OCI-LY3 (cell line): ENCODE measurements around the gene MTUS2.

ENCODE experiments used
- H2AFZ ChIP-seq: fragments of 200-600, 300-600 bp; shearing (Covaris generic); 2 replicates; pipeline ENCODE4 v1.6.0; 2014; ENCODE audit warnings: antibody characterized with exemption, low read depth, low read length
- H3K27ac ChIP-seq: fragments of 200-600, 300-600 bp; sonication (generic); 2 replicates; pipeline ENCODE4 v1.5.1; 2014; ENCODE audit warnings: mild to moderate bottlenecking, low read length, moderate library complexity, mixed read lengths
- H3K27me3 ChIP-seq: fragments of 200-600, 300-600 bp; sonication (generic); 2 replicates; pipeline ENCODE4 v1.6.1; 2014; ENCODE audit warnings: low read depth, low read length, mixed read lengths
- H3K36me3 ChIP-seq: fragments of 200-600, 300-600 bp; sonication (generic); replicated peaks from 2 replicates; pipeline ENCODE3; 2014; ENCODE audit warnings: low read depth, low read length, mixed read lengths
- H3K4me1 ChIP-seq: fragments of 300-600, 200-600 bp; sonication (generic); 2 replicates; pipeline ENCODE4 v1.6.1; 2014; ENCODE audit warnings: low read length, mixed read lengths
- H3K4me2 ChIP-seq: fragments of 200-600, 300-600 bp; sonication (generic); 2 replicates; pipeline ENCODE4 v1.6.1; 2014; ENCODE audit warnings: low read length, mixed read lengths
- H3K4me3 ChIP-seq: fragments of 300-600, 200-600 bp; sonication (generic); 2 replicates; pipeline ENCODE4 v1.5.1; 2014; ENCODE audit warnings: antibody characterized with exemption, mild to moderate bottlenecking, low read length, moderate library complexity
- H3K79me2 ChIP-seq: fragments of 300-600, 200-600 bp; shearing (Covaris generic); 2 replicates; pipeline ENCODE4 v1.6.1; 2014; ENCODE audit warnings: mild to moderate bottlenecking, low read length, mixed read lengths
- H3K9ac ChIP-seq: fragments of 300-600, 200-600 bp; shearing (Covaris generic); 2 replicates; pipeline ENCODE4 v1.6.0; 2014; ENCODE audit warnings: mild to moderate bottlenecking, low read length, moderate library complexity
- H3K9me3 ChIP-seq: fragments of 200-600, 300-600 bp; shearing (Covaris generic); 2 replicates; pipeline ENCODE4 v1.6.1; 2014; ENCODE audit warnings: low read length, mixed read lengths; ENCODE audit not compliant: insufficient read depth
- H4K20me1 ChIP-seq: fragments of 200-600, 300-600 bp; sonication (generic); 2 replicates; pipeline ENCODE4 v1.6.1; 2016; ENCODE audit warnings: low read length, mixed read lengths; ENCODE audit not compliant: insufficient read depth
- EZH2phosphoT487 ChIP-seq: fragments of 200-600 bp; shearing (Covaris generic); IDR thresholded peaks from 2 replicates; pipeline ENCODE4 v1.6.1; 2018; ENCODE audit warnings: antibody characterized with exemption, mixed run types, low read depth
- TF ChIP-seq, protein P1 (sequence below): fragments of 200-600, 300-600 bp; sonication (generic); IDR thresholded peaks from 2 replicates; pipeline ENCODE4 v1.5.1; 2014; ENCODE audit warnings: antibody characterized with exemption, low read length, low read depth

Gene MTUS2

DNA sequence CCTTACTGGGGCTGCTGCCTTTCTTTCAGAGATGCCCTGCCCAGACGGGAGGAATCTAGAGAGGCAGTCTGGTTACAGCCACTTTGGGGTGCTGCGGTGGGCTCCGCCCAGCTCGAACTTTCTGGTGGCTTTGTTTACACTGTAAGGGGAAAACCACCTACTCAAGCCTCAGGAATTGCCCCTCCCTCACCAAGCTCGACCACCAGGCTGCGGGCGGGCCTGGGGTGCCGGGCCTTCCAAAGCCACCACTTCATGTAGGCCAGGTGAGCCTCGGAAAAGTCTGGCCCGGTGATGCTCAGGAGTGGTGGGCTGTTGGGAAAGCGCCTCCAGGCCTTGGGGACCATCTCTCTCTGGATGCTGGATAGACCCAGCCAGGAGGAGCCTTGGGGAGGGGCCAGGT, 218.6 kb downstream of the MTUS2 start:
- Histone ChIP-seq H3K36me3 (no peaks in the 10 kb centered on the region), H3K79me2 (no peaks in the 10 kb centered on the region), H3K9me3 (no peaks in the 10 kb centered on the region), H3K27me3 (no peaks in the 10 kb centered on the region; the same call in 1 of the 2 replicates), H2AFZ (no peak overlapping the region), H3K27ac (no peak overlapping the region), H4K20me1 (no peaks in the 10 kb centered on the region), H3K4me2 (no peak overlapping the region), H3K4me1 (no peaks in the 10 kb centered on the region), H3K9ac (no peak overlapping the region), H3K4me3 (no peak overlapping the region)
- TF ChIP-seq, protein P1, sequence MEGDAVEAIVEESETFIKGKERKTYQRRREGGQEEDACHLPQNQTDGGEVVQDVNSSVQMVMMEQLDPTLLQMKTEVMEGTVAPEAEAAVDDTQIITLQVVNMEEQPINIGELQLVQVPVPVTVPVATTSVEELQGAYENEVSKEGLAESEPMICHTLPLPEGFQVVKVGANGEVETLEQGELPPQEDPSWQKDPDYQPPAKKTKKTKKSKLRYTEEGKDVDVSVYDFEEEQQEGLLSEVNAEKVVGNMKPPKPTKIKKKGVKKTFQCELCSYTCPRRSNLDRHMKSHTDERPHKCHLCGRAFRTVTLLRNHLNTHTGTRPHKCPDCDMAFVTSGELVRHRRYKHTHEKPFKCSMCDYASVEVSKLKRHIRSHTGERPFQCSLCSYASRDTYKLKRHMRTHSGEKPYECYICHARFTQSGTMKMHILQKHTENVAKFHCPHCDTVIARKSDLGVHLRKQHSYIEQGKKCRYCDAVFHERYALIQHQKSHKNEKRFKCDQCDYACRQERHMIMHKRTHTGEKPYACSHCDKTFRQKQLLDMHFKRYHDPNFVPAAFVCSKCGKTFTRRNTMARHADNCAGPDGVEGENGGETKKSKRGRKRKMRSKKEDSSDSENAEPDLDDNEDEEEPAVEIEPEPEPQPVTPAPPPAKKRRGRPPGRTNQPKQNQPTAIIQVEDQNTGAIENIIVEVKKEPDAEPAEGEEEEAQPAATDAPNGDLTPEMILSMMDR = no peak
- TF ChIP-seq EZH2phosphoT487 = no peak

DNA sequence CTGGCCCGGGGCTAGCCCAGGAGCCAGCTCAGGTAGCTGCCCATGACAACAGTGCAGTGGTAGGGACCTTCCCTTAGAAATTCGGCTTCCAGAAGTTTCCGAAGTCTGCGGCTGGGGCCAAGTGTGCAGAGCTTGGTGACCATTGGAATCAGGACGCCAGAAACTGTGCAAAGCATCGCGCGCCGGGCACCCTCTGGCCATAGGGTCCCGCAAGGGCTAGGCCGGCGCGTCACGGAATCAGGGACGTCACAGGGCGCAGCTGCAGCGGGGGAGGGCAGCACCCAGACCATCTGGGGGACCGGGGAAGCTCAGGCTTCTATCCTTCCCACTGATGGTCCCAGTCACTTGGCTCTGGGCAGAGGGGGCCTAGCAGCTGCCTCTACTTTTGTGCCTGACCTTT, 219.1 kb downstream of the MTUS2 start:
- Histone ChIP-seq H3K4me3 (no peak overlapping the region), H4K20me1 (no peaks in the 10 kb centered on the region), H3K36me3 (no peaks in the 10 kb centered on the region), H3K79me2 (no peaks in the 10 kb centered on the region), H2AFZ (no peak overlapping the region), H3K27ac (no peak overlapping the region), H3K9me3 (peaks cover 3% of the 10 kb centered on the region; the same call in 1 of the 2 replicates), H3K4me2 (no peak overlapping the region), H3K4me1 (no peaks in the 10 kb centered on the region), H3K27me3 (no peaks in the 10 kb centered on the region; the same call in 1 of the 2 replicates), H3K9ac (no peak overlapping the region)
- no peak for TF ChIP-seq EZH2phosphoT487
- TF ChIP-seq, protein P1 = no peak

- Histone ChIP-seq H3K27me3 (no peaks in the 10 kb centered on the region; the same call in 1 of the 2 replicates), H3K4me2 (no peak overlapping the region), H3K79me2 (no peaks in the 10 kb centered on the region), H3K9ac (no peak overlapping the region), H3K36me3 (no peaks in the 10 kb centered on the region), H3K27ac (no peak overlapping the region), H2AFZ (no peak overlapping the region), H4K20me1 (no peaks in the 10 kb centered on the region), H3K9me3 (peaks cover 14% of the 10 kb centered on the region; the same call in 1 of the 2 replicates), H3K4me1 (no peaks in the 10 kb centered on the region), H3K4me3 (no peak overlapping the region)
- TF ChIP-seq, protein P1 = no peak
- no peak for TF ChIP-seq EZH2phosphoT487
Observed at GRCh38 chr13:29046588-29046987, 226.4 kb downstream of the MTUS2 start.

- Histone ChIP-seq H3K9ac (no peak overlapping the region), H4K20me1 (no peaks in the 10 kb centered on the region), H3K4me1 (no peaks in the 10 kb centered on the region), H3K4me2 (no peak overlapping the region), H3K36me3 (no peaks in the 10 kb centered on the region), H3K27me3 (no peaks in the 10 kb centered on the region), H3K4me3 (no peak overlapping the region), H3K9me3 (peaks cover 8% of the 10 kb centered on the region; the same call in 1 of the 2 replicates), H3K79me2 (no peaks in the 10 kb centered on the region), H3K27ac (no peak overlapping the region), H2AFZ (no peak overlapping the region)
- TF ChIP-seq, protein P1 = no peak
- TF ChIP-seq EZH2phosphoT487 = no peak
Observed at GRCh38 chr13:29049524-29049923, 229.4 kb downstream of the MTUS2 start.
